GM12874 (cell line): ENCODE results near the gene TDRD1.

Experiments
- TF ChIP-seq, protein P1 (sequence below): IDR thresholded peaks from 2 replicates; pipeline ENCODE4 v1.5.1; 2011; ENCODE audit warnings: low read depth, mild to moderate bottlenecking, control low read depth, low read length, moderate library complexity; ENCODE audit not compliant: insufficient read depth

Gene TDRD1

DNA sequence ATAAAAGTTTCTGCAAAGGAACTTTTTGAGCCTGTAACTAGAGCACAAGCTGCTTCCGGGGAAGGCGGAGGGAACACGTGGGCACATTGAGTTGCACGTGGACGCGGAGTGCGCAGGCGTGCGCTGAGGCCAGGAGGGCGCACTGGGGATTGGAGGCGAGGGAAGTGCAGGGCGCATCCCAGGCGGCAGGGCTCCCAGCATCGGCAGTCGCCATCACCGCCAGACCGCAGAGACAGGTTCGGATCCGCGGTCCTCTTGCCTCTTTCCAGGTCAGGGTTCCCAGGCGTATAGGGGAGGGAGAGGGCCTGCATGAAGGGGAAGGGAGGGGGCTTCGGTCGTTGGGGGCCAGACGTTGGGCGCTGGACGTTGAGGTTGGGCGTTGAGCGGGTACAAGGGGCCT, at the start of gene TDRD1:
TSS of gene TDRD1 (plus strand) at position 206 of the 400 bp plus-strand sequence. CDS start 8,479 bp downstream, outside the sequence.
- TF ChIP-seq, protein P1, sequence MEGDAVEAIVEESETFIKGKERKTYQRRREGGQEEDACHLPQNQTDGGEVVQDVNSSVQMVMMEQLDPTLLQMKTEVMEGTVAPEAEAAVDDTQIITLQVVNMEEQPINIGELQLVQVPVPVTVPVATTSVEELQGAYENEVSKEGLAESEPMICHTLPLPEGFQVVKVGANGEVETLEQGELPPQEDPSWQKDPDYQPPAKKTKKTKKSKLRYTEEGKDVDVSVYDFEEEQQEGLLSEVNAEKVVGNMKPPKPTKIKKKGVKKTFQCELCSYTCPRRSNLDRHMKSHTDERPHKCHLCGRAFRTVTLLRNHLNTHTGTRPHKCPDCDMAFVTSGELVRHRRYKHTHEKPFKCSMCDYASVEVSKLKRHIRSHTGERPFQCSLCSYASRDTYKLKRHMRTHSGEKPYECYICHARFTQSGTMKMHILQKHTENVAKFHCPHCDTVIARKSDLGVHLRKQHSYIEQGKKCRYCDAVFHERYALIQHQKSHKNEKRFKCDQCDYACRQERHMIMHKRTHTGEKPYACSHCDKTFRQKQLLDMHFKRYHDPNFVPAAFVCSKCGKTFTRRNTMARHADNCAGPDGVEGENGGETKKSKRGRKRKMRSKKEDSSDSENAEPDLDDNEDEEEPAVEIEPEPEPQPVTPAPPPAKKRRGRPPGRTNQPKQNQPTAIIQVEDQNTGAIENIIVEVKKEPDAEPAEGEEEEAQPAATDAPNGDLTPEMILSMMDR: no peak

DNA sequence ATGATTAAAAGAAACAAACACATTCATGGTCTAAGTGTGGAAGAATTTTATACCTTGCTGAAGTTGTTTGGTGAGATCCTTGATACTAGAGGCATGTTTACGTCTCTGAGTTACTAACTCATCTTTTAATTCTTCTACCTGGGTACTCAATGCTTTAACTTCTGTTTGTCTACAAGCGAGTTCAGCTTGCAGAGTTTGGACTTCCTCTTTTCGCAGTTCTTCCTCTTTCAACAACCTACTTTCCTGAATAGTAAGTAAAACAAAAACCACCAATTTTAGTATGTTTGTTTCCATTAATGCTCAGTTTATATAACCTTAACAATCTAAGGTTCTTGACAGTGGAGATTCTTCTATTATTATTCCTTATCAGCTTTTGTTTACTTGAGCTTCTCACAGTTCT, 48.1 kb upstream of the TDRD1 start:
- TF ChIP-seq, protein P1: no peak

DNA sequence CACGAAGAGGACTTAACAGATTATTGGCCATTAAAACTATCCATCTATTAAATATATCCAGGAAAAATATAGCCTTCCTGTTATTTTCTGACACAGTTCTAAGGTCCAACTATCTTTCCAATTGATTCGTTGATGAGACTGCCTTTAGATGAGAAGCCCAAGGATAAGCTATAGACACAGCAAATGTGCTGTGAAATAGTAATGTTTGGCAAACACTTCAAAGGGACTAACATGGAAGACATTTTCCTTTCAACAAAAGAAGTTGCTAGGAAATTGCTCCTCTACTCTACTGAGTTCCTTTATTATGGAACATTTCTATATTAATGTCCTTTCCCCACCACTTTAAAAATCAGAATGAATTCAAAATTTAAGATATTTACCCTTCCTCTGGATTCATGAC, 43.7 kb upstream of the TDRD1 start:
- TF ChIP-seq, protein P1: no peak

DNA sequence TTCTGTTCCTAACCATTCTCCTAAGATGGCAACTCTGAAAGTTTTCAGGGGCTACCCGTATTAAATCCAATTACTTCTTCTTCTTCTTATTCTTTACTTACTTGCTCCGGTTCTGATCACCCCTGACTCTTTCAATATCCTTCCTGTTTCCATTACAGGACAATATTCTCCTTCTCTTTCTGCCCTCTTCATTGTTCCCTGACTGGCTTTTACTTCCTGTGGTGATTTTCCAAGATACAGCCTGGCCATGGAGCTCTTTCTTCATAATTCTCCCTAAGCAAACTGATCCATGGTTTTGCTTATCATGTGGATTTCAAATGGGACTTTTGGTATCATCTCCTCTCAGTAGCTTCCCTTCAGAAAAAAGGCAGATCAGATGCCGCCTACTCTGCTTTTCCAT, 40.6 kb upstream of the TDRD1 start:
- TF ChIP-seq, protein P1: no peak

DNA sequence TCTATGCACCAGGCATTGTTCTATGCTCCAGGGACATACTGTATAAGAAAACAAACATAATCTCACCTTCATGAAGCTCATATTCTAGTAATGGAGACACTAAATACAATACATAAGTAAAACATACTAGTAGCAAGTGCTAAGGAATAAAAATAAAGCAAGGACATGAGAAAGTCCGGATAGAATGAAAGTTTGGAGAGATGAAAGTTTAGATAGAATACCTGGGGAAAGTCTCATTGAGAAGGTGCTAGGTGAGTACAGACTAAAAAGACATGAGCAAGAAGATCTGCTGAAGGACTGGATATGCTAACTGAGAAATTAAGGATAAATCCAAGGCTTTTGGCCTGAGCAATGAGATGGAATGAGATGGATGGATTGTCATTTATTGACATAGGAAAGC, 39.1 kb upstream of the TDRD1 start:
- TF ChIP-seq, protein P1: no peak

DNA sequence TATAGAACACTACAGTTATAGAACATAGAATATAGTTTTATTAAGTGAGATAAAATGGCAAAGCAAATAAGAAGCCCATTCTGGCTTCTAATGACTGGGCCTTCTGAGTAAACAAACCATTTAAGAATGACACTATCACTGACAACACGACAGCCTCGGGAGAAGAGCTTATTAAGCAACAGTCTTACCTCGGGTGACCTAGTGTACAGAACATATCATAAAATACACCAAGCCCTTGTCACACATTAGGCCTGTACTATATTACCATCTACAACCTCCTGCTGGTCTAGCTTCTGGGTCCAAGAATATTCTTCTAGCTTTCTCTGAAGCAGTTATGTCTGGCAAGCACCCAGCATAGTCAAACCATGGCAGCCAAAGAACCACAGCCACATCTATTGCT, 37.1 kb upstream of the TDRD1 start:
- TF ChIP-seq, protein P1: no peak

DNA sequence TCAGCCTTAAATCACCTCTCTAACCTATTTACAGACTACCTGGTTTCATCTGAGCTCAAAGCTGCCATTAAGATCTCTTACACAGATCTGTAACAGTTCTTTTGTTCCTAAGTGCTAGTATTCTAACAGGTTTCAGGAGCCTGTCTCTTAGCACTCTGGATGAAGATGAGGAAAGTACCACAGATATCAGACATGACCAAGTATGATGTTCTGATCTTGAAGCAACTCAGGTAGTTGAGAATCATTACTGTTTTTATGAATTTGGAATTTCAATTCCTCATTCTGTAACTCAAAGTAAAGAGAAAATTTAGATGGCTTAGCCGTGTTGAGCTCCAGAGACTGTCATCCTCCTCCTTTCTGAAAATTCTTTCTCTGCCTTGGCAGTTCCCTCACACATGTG, 36.0 kb upstream of the TDRD1 start:
- TF ChIP-seq, protein P1: no peak

- TF ChIP-seq, protein P1: no peak
Observed at GRCh38 chr10:114151486-114151885, 27.7 kb upstream of the TDRD1 start.
